Activated CD8-positive, alpha-beta memory T cell treated with anti-CD3 and anti-CD28 coated beads for 1 hour (primary cell): Measurements from ENCODE around the gene BIRC7.
"Not testable (repeated sequence)": the region's sequence is repeated elsewhere in the genome, so short reads cannot be mapped to it uniquely, and the experiment has no call there.

ENCODE experiments used
- DNase-seq, 2 donors: peaks; one replicate each; pipeline ENCODE4 v3.0.0-alpha.2; 2020; ENCODE audit warnings: low read depth in 1 of 2; ENCODE audit errors: extremely low read depth in 1 of 2

Gene BIRC7

GRCh38 chr20:63206878-63207277 lies 28.8 kb upstream of the BIRC7 start:
- no peak for DNase-seq

- DNase-seq, result no peak
Observed at GRCh38 chr20:63208346-63208909, 27.3 kb upstream of the BIRC7 start.

GRCh38 chr20:63210011-63210605 lies 25.6 kb upstream of the BIRC7 start:
- DNase-seq, result no peak

GRCh38 chr20:63212393-63212730 lies 23.3 kb upstream of the BIRC7 start:
- no peak for DNase-seq

GRCh38 chr20:63212792-63213191 lies 22.9 kb upstream of the BIRC7 start:
- DNase-seq, result no peak

GRCh38 chr20:63214514-63214913 lies 21.2 kb upstream of the BIRC7 start:
- DNase-seq, result no peak

- no peak for DNase-seq
Observed at GRCh38 chr20:63215101-63216040, 20.3 kb upstream of the BIRC7 start.

GRCh38 chr20:63216041-63216848 lies 19.5 kb upstream of the BIRC7 start, which contains the start of gene YTHDF1:
YTHDF1 (minus strand) TSS chr20:63216131; CDS start chr20:63215892, 239 bp downstream.
- peak; percentile 82 to 93 for DNase-seq

GRCh38 chr20:63216849-63217471 lies 18.7 kb upstream of the BIRC7 start:
- no peak for DNase-seq

GRCh38 chr20:63217706-63218105 lies 18.0 kb upstream of the BIRC7 start:
- no peak for DNase-seq

- DNase-seq, result no peak
Observed at GRCh38 chr20:63218701-63219446, 16.8 kb upstream of the BIRC7 start.

- DNase-seq, result no peak
Observed at GRCh38 chr20:63219447-63219821, 16.3 kb upstream of the BIRC7 start.

GRCh38 chr20:63219866-63220521 lies 15.7 kb upstream of the BIRC7 start:
- DNase-seq, result no peak

- DNase-seq, result no peak
Observed at GRCh38 chr20:63220696-63221399, 14.9 kb upstream of the BIRC7 start.

GRCh38 chr20:63221400-63222053 lies 14.2 kb upstream of the BIRC7 start:
- not testable (repeated sequence) for DNase-seq

- no peak for DNase-seq
Observed at GRCh38 chr20:63222541-63222940, 13.2 kb upstream of the BIRC7 start.

- DNase-seq, result peak in 1 of 2 donors; percentile 28
Observed at GRCh38 chr20:63223121-63223825, 12.4 kb upstream of the BIRC7 start.

GRCh38 chr20:63223826-63224207 lies 11.9 kb upstream of the BIRC7 start:
- no peak for DNase-seq
